Osteocyte (in vitro differentiated cells): ENCODE data around the gene UQCRC2. TPM values are rescaled to one million over a fixed set of nuclear protein-coding genes. Genes with fewer than 3 reads are reported as not detected.

ENCODE experiments used
- DNase-seq: peaks from one replicate; pipeline ENCODE4 v3.0.0; 2021; ENCODE audit warnings: mixed read lengths; ENCODE audit not compliant: unreplicated experiment; ENCODE audit errors: extremely low spot score
- H3K27ac Mint-ChIP-seq: one replicate; pipeline ENCODE4 v1.8.0; 2021; ENCODE audit warnings: mild to moderate bottlenecking, mixed read lengths; ENCODE audit not compliant: unreplicated experiment
- H3K27me3 Mint-ChIP-seq: one replicate; pipeline ENCODE4 v1.8.0; 2021; ENCODE audit warnings: mixed read lengths; ENCODE audit not compliant: unreplicated experiment
- H3K36me3 Mint-ChIP-seq: one replicate; pipeline ENCODE4 v1.8.0; 2021; ENCODE audit warnings: mixed read lengths; ENCODE audit not compliant: unreplicated experiment
- H3K4me1 Mint-ChIP-seq: one replicate; pipeline ENCODE4 v1.8.0; 2021; ENCODE audit warnings: mixed read lengths; ENCODE audit not compliant: unreplicated experiment
- H3K4me3 Mint-ChIP-seq: one replicate; pipeline ENCODE4 v1.8.0; 2021; ENCODE audit warnings: mild to moderate bottlenecking, moderate library complexity, mixed read lengths; ENCODE audit not compliant: unreplicated experiment
- H3K9me3 Mint-ChIP-seq: one replicate; pipeline ENCODE4 v1.8.0; 2021; ENCODE audit warnings: mixed read lengths; ENCODE audit not compliant: unreplicated experiment
- CTCF ChIP-seq: fragments of 200-600 bp; sonication (generic); IDR thresholded peaks from 2 replicates; pipeline ENCODE4 v1.5.0; 2021; ENCODE audit warnings: antibody characterized with exemption, mild to moderate bottlenecking, moderate library complexity
- total RNA-seq: library from RNA; stranded (reverse); gene quantifications from 2 replicates; pipeline ENCODE4 v1.2.1, GENCODE V29; 2021

Gene UQCRC2
- total RNA-seq, 1 donor from 2014 or later = 200 TPM

- Mint-ChIP-seq H3K9me3 (no peaks in the 10 kb centered on the region), H3K36me3 (peaks cover 2% of the 10 kb centered on the region), H3K4me1 (no peaks in the 10 kb centered on the region), H3K27me3 (peaks cover 25% of the 10 kb centered on the region), H3K27ac (no peak overlapping the region), H3K4me3 (no peak overlapping the region)
- DNase-seq = no peak
- TF ChIP-seq CTCF = no peak
These were observed 9.6 kb upstream of the UQCRC2 start for GRCh38 chr16:21943571-21943970.

- H3K9me3 Mint-ChIP-seq = no peaks in the 10 kb centered on the region
- DNase-seq = no peak
- peaks cover 11% of the 10 kb centered on the region for H3K27me3 Mint-ChIP-seq
- no peak overlapping the region for H3K4me3 Mint-ChIP-seq
- peaks cover 12% of the 10 kb centered on the region for H3K4me1 Mint-ChIP-seq
- H3K27ac Mint-ChIP-seq = no peak overlapping the region
- no peak for TF ChIP-seq CTCF
- peaks cover 3% of the 10 kb centered on the region for H3K36me3 Mint-ChIP-seq
These were observed 6.1 kb upstream of the UQCRC2 start for GRCh38 chr16:21946889-21947635.

- peaks cover 24% of the 10 kb centered on the region for H3K4me1 Mint-ChIP-seq
- no peaks in the 10 kb centered on the region for H3K9me3 Mint-ChIP-seq
- H3K36me3 Mint-ChIP-seq = peaks cover 3% of the 10 kb centered on the region
- DNase-seq = no peak
- H3K27me3 Mint-ChIP-seq = peaks cover 5% of the 10 kb centered on the region
- TF ChIP-seq CTCF = no peak
- H3K4me3 Mint-ChIP-seq = no peak overlapping the region
- H3K27ac Mint-ChIP-seq = no peak overlapping the region
These were observed 3.4 kb upstream of the UQCRC2 start for GRCh38 chr16:21949713-21950260.

GRCh38 chr16:21950782-21951521, 2.2 kb upstream of the UQCRC2 start:
- Mint-ChIP-seq H3K9me3 (no peaks in the 10 kb centered on the region), H3K4me3 (peak overlapping the region; percentile 51), H3K36me3 (peaks cover 3% of the 10 kb centered on the region), H3K27ac (no peak overlapping the region), H3K27me3 (peaks cover 5% of the 10 kb centered on the region), H3K4me1 (peaks cover 28% of the 10 kb centered on the region)
- peak; percentile 57 for TF ChIP-seq CTCF
- DNase-seq = no peak
